ENCODE results near the gene ADAMTS3.

- TF ChIP-seq CTCF (IDR thresholded peaks at IDR 0.05), result no peak
- no peak for TF ChIP-seq POLR2A (IDR thresholded peaks at IDR 0.05)
Observed at GRCh38 chr4:72432282-72432681, 136.7 kb downstream of the ADAMTS3 start.
